Stimulated activated CD8-positive, alpha-beta memory T cell treated with anti-CD3 and anti-CD28 coated beads, Interleukin-2, amount 100 ng/mL, for 1 hour (primary cell): ENCODE measurements around the gene CCDC18.

ENCODE experiments used
- DNase-seq, 2 donors: peaks; one replicate each; pipeline ENCODE4 v3.0.0-alpha.2; 2020; ENCODE audit warnings: low read depth in 2 of 2

The CCDC18 gene

DNA sequence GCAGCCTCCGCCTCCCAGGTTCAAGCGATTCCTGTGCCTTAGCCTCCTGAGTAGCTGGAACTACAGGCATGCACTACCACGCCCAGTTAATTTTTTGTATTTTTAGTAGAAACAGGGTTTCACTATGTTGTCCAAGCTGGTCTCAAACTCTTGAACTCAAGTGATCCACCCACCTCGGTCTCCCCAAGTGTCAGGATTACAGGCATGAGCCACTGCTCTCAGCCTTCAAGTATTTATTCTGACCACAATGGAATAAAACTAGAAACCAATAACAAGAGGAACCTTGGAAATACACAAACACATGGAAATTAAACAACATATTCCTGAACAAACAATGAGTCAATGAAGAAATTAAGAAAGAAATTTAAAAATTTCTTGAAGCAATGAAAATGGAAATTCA is 132.5 kb downstream of the CCDC18 start:
- no peak for DNase-seq

DNA sequence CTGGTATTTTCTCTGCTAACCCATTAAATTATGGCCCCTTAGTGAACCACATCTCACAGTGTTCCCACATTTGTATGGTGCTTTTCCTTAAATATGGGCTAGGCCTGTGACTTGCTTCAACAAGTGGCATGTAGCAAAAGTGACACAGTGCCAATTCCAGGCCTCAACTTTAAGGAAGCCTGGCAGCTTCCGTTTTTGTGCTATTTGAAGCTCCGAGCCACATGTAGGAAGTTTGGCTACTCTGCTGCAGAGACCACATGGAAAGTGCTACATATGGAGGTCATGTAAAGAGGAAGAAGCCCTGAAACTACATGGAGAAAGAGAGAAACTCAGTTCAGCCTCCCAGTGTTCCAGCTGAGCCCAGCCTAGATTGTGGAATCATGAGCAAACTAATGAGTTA is 136.7 kb downstream of the CCDC18 start:
- no peak for DNase-seq

DNA sequence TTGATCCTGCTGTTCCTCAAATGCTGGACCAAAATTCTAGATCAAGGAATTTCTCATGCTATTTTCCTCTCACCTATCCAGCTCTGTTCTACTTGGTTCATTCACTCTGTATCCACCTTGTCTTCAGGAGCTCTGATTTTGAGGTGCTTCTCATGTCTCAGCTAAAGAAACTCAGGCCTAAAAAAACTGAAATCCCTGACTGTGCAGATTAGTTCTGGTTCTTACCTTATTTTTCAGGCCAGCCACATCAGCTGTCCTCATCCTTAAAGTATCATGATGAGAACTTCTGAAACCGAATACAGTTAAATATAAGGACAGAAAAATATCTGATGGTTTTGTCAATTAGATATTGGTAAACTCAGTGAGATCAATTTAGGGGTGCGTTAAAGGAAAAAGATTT is 137.4 kb downstream of the CCDC18 start:
- DNase-seq = no peak

DNA sequence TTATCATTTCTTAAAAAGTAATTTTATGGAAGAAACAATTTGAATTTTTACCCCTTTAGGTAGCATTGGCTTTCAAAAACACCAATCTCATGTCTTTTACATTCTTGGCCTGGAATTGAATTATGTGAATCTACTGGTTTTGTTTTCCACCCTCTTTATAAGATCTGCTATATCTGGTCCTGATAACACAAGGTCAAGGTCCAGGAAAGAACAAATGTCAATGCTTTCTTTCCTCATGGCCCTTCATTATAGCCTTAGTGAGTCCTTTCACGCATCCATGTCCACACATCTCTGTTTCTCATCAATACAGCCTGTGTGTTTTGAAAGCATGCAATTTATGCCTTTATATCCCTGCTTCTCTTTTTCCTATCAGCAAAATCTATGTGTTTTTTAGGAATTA is 141.2 kb downstream of the CCDC18 start:
- DNase-seq = no peak

DNA sequence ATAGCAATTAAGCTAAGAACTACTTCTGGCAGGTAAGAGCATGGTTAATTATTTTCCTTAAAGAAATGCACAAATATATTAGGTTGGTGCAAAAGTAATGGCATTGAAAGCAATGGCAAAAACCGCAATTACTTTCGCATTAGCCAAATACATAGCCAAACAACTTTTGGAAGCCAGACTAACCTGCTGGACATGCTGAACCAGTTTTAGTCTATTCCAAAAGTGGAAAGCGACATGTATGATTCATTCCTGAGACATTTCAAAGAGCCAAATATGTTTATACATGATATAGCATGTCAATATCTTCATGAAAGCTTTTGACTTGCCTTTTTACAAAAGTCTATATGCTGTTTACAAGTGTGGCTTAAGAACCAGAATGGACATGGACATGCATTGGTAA is 141.8 kb downstream of the CCDC18 start:
- no peak for DNase-seq

DNA sequence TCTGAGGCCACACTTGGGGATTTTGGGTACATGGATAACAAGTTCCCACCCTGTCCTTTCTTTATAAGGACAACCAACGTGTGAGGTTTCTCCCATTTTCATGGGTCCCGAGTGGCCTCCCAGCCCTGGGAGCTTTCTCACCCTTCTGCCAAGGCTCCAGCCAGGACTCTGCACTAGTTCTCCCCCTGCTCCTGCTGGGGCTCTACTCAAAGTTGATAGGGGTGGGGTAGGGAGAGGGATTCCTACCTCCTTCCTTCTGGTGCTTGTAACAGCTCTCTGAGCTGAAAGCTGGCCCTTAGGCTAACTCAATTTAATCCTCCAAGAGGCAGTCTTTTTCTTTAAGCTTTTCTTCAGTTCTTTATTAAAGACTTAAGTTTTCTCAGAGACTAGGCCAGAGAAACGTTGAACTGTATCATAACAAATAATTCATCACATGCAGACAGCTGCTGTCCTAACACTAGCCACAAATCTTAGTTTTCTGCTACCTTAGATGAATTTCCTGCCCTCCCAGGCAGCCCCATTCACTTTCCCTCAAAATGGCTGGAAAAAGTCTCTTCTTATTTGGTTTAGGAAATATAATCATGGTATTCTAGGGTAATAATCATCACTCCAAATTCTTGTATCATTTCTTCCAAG is 142.8 kb downstream of the CCDC18 start:
- DNase-seq = no peak

DNA sequence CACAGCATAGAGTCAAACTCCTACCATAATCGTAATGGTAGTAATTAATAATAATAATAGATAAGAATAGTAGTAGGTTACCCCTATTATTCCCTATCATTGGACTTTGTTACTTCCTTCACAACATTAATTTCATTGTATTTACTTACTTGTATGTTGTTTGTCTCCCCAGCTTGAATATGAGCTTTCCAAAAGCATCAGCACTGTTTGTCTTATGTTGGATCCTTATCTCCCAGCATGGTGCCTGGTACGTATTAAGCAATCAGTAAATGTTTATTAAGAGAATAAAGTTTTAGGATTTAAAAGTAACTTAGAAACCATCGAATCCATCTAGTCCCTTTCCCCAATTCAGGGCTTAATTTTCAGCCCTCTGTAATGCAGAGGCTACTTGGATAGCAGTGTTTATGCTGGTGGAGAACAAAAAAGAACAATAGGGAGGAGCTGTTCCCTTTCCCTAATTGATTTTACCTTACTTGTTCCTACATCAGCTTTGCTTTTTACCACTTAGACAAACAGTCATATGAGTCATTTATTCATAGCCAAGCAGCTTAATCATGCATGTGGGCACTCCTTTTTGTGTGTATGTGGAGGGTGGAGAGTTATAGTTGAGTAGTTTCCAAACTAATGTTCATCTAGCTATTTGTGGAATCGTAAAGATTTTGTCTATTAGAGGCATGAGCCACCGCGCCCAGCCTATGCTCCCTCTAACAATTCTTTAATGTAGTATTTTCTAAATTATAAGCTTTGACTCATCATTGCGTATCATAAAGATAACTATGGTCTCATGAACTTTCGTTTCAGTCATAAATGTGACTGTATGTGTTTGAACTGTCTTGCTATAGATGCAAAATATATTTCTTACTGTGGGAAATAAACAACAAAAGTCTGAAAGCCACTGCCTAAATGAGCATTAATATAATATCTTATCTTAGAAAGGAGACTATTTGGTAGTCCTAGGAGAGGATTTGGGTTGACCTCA is 144.3 kb downstream of the CCDC18 start:
- DNase-seq = no peak
